OCI-LY3 (cell line): Measurements from ENCODE around the gene RRP1B.

Experiments used
- H2AFZ ChIP-seq: fragments of 200-600, 300-600 bp; shearing (Covaris generic); 2 replicates; pipeline ENCODE4 v1.6.0; 2014; ENCODE audit warnings: antibody characterized with exemption, low read depth, low read length
- H3K27ac ChIP-seq: fragments of 200-600, 300-600 bp; sonication (generic); 2 replicates; pipeline ENCODE4 v1.5.1; 2014; ENCODE audit warnings: mild to moderate bottlenecking, low read length, moderate library complexity, mixed read lengths
- H3K27me3 ChIP-seq: fragments of 200-600, 300-600 bp; sonication (generic); 2 replicates; pipeline ENCODE4 v1.6.1; 2014; ENCODE audit warnings: low read depth, low read length, mixed read lengths
- H3K36me3 ChIP-seq: fragments of 200-600, 300-600 bp; sonication (generic); replicated peaks from 2 replicates; pipeline ENCODE3; 2014; ENCODE audit warnings: low read depth, low read length, mixed read lengths
- H3K4me1 ChIP-seq: fragments of 300-600, 200-600 bp; sonication (generic); 2 replicates; pipeline ENCODE4 v1.6.1; 2014; ENCODE audit warnings: low read length, mixed read lengths
- H3K4me2 ChIP-seq: fragments of 200-600, 300-600 bp; sonication (generic); 2 replicates; pipeline ENCODE4 v1.6.1; 2014; ENCODE audit warnings: low read length, mixed read lengths
- H3K4me3 ChIP-seq: fragments of 300-600, 200-600 bp; sonication (generic); 2 replicates; pipeline ENCODE4 v1.5.1; 2014; ENCODE audit warnings: antibody characterized with exemption, mild to moderate bottlenecking, low read length, moderate library complexity
- H3K79me2 ChIP-seq: fragments of 300-600, 200-600 bp; shearing (Covaris generic); 2 replicates; pipeline ENCODE4 v1.6.1; 2014; ENCODE audit warnings: mild to moderate bottlenecking, low read length, mixed read lengths
- H3K9ac ChIP-seq: fragments of 300-600, 200-600 bp; shearing (Covaris generic); 2 replicates; pipeline ENCODE4 v1.6.0; 2014; ENCODE audit warnings: mild to moderate bottlenecking, low read length, moderate library complexity
- H3K9me3 ChIP-seq: fragments of 200-600, 300-600 bp; shearing (Covaris generic); 2 replicates; pipeline ENCODE4 v1.6.1; 2014; ENCODE audit warnings: low read length, mixed read lengths; ENCODE audit not compliant: insufficient read depth
- H4K20me1 ChIP-seq: fragments of 200-600, 300-600 bp; sonication (generic); 2 replicates; pipeline ENCODE4 v1.6.1; 2016; ENCODE audit warnings: low read length, mixed read lengths; ENCODE audit not compliant: insufficient read depth
- CTCF ChIP-seq: fragments of 200-600, 300-600 bp; sonication (generic); IDR thresholded peaks from 2 replicates; pipeline ENCODE4 v1.5.1; 2014; ENCODE audit warnings: antibody characterized with exemption, low read length, low read depth
- EZH2phosphoT487 ChIP-seq: fragments of 200-600 bp; shearing (Covaris generic); IDR thresholded peaks from 2 replicates; pipeline ENCODE4 v1.6.1; 2018; ENCODE audit warnings: antibody characterized with exemption, mixed run types, low read depth

The RRP1B gene

DNA sequence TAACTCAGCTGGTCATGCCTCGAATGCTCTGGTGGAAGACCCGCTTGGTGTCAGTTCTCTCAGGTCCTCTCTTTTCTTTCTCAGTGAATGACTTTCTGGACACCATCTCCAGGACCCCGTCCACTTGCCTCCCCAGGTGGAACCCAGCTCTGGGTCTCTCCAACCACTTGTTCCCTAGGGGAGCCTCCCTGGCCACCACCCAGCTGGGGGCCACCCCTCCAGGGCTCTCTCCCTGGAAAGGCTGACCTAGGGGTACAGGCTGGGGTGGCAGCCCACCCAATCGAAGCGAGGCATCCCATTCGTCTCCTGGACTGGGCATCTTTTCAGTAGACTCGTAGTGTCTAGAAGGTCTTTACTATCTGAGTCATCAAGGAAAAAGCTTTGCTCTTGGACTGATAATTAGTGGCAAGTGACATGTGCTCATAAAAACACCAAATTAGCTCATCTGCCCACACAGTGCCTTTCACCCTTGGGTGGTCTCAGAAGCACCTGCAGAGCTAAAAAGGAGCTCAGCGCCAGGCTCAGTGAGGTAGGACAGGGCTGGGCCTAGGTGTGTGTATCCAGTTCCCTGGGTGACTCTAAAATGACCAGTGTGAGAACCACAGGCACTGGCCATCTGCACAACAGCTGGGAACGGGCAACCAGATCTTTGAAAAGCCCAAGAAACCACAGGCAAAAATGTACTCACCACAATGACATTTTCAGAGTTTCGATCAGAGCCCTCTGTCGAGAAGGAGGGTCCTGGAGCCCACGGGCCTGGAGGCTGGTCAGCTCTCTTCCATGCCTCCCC is 57.2 kb downstream of the RRP1B start:
- peaks cover 23% of the 10 kb centered on the region for H3K79me2 ChIP-seq
- no peaks in the 10 kb centered on the region for H3K36me3 ChIP-seq
- H3K4me3 ChIP-seq: peak overlapping the region; percentile 25; the same call in 1 of the 2 replicates
- H2AFZ ChIP-seq: no peak overlapping the region
- TF ChIP-seq EZH2phosphoT487 (no peak), CTCF (no peak)
- peak overlapping the region; percentile 55 for H3K4me2 ChIP-seq
- no peak overlapping the region for H3K27ac ChIP-seq
- H3K4me1 ChIP-seq: peaks cover 31% of the 10 kb centered on the region
- H3K9me3 ChIP-seq: no peaks in the 10 kb centered on the region
- H3K27me3 ChIP-seq: peaks cover 28% of the 10 kb centered on the region
- H3K9ac ChIP-seq: no peak overlapping the region
- H4K20me1 ChIP-seq: peaks cover 18% of the 10 kb centered on the region

GRCh38 chr21:43717166-43717853 is 58.0 kb downstream of the RRP1B start:
- Histone ChIP-seq H3K9me3 (no peaks in the 10 kb centered on the region), H3K4me1 (peaks cover 31% of the 10 kb centered on the region), H3K4me3 (no peak overlapping the region), H4K20me1 (peaks cover 25% of the 10 kb centered on the region), H3K79me2 (peaks cover 30% of the 10 kb centered on the region), H3K27me3 (peaks cover 24% of the 10 kb centered on the region), H3K36me3 (no peaks in the 10 kb centered on the region), H3K27ac (no peak overlapping the region), H3K4me2 (peak overlapping the region; percentile 55), H3K9ac (no peak overlapping the region), H2AFZ (no peak overlapping the region)
- TF ChIP-seq CTCF: no peak
- no peak for TF ChIP-seq EZH2phosphoT487

- TF ChIP-seq EZH2phosphoT487: no peak
- peak overlapping the region; percentile 45; the same call in 1 of the 2 replicates for H2AFZ ChIP-seq
Observed at GRCh38 chr21:43717967-43718871, 58.9 kb downstream of the RRP1B start.

GRCh38 chr21:43718872-43719747 is 59.8 kb downstream of the RRP1B start, which contains the start of gene PDXK:
PDXK (plus strand) TSS chr21:43719129; CDS start chr21:43719295, 166 bp downstream.
- peaks cover 19% of the 10 kb centered on the region for H3K27me3 ChIP-seq
- peaks cover 37% of the 10 kb centered on the region for H4K20me1 ChIP-seq
- peaks cover 7% of the 10 kb centered on the region for H3K36me3 ChIP-seq
- peak within 1 kb of the TSS; percentile 35 for H3K27ac ChIP-seq
- peaks cover 34% of the 10 kb centered on the region for H3K4me1 ChIP-seq
- H3K9ac ChIP-seq: peak within 1 kb of the TSS; percentile 88
- peak within 1 kb of the TSS; percentile 45; the same call in 1 of the 2 replicates for H2AFZ ChIP-seq
- peak within 1 kb of the TSS; percentile 91 for H3K4me2 ChIP-seq
- no peaks in the 10 kb centered on the region for H3K9me3 ChIP-seq
- TF ChIP-seq EZH2phosphoT487: no peak
- TF ChIP-seq CTCF: no peak
- H3K4me3 ChIP-seq: peak within 1 kb of the TSS; percentile 95
- peaks cover 40% of the 10 kb centered on the region for H3K79me2 ChIP-seq

More at GRCh38 chr21:43717967-43718871, 58.9 kb downstream of the RRP1B start:
- peaks cover 19% of the 10 kb centered on the region for H3K27me3 ChIP-seq
- peaks cover 31% of the 10 kb centered on the region for H3K4me1 ChIP-seq
- H3K4me3 ChIP-seq: peak overlapping the region; percentile 95
- H3K79me2 ChIP-seq: peaks cover 33% of the 10 kb centered on the region
- peak overlapping the region; percentile 72 for H3K9ac ChIP-seq
- peak overlapping the region; percentile 86 for H3K4me2 ChIP-seq
- no peaks in the 10 kb centered on the region for H3K36me3 ChIP-seq
- no peaks in the 10 kb centered on the region for H3K9me3 ChIP-seq
- H3K27ac ChIP-seq: peak overlapping the region; percentile 35; the same call in 1 of the 2 replicates
- peaks cover 29% of the 10 kb centered on the region for H4K20me1 ChIP-seq
